HFFc6 (cell line): Measurements from ENCODE around the gene ASPHD2. TPM values are rescaled to one million over a fixed set of nuclear protein-coding genes. Genes with fewer than 3 reads are reported as not detected.

ENCODE experiments used
- DNase-seq: peaks from one replicate; pipeline ENCODE4 v3.0.0-alpha.2; 2018
- H3K27ac Mint-ChIP-seq: 2 replicates; pipeline ENCODE4 v1.8.0; 2020; ENCODE audit warnings: mild to moderate bottlenecking, mixed read lengths
- H3K27me3 Mint-ChIP-seq: 2 replicates; pipeline ENCODE4 v1.8.0; 2021; ENCODE audit warnings: mild to moderate bottlenecking, moderate library complexity, mixed read lengths; ENCODE audit not compliant: insufficient read depth
- H3K36me3 Mint-ChIP-seq: 2 replicates; pipeline ENCODE4 v1.8.0; 2021; ENCODE audit warnings: low read depth, mixed read lengths
- H3K4me1 Mint-ChIP-seq: 2 replicates; pipeline ENCODE4 v1.8.0; 2020; ENCODE audit warnings: low read depth, mixed read lengths
- H3K4me3 Mint-ChIP-seq: 2 replicates; pipeline ENCODE4 v1.8.0; 2020; ENCODE audit warnings: mild to moderate bottlenecking, moderate library complexity, mixed read lengths
- H3K9me3 Mint-ChIP-seq: 2 replicates; pipeline ENCODE4 v1.8.0; 2020; ENCODE audit warnings: mild to moderate bottlenecking, mixed read lengths
- CTCF ChIP-seq: fragments of 200-600 bp; sonication (generic); IDR thresholded peaks from 2 replicates; pipeline ENCODE4 v1.5.0; 2021; ENCODE audit warnings: antibody characterized with exemption, mild to moderate bottlenecking
- total RNA-seq, 6 experiments: library from RNA; stranded (reverse); fragmentation: NEBNext Ultra II Directional; extraction: Animal tissue kit (Norgen Biotek cat#: 25700); gene quantifications; 2 replicates in 1 of 6; 3 replicates in 5 of 6; pipeline ENCODE4 v1.2.3, GENCODE V29; 2021

ASPHD2 gene
- total RNA-seq, 6 experiments from 2014 or later, result 0.85 to 2.3 (median 1.3) TPM

GRCh38 chr22:26485806-26486390 lies 56.8 kb downstream of the ASPHD2 start:
- Mint-ChIP-seq H3K4me3 (no peak overlapping the region; the same call in 1 of the 2 replicates), H3K4me1 (peaks cover 46% of the 10 kb centered on the region), H3K36me3 (0 out of 2 replicates have a peak, but pooled peaks cover 4% of the 10 kb centered on the region), H3K27ac (peak overlapping the region; percentile 61), H3K27me3 (no peaks in the 10 kb centered on the region; the same call in 1 of the 2 replicates), H3K9me3 (no peaks in the 10 kb centered on the region)
- no peak for DNase-seq
- TF ChIP-seq CTCF, result no peak

GRCh38 chr22:26486394-26486793 lies 57.3 kb downstream of the ASPHD2 start:
- peaks cover 41% of the 10 kb centered on the region for H3K4me1 Mint-ChIP-seq
- DNase-seq, result no peak
- H3K36me3 Mint-ChIP-seq, result 0 out of 2 replicates have a peak, but pooled peaks cover 4% of the 10 kb centered on the region
- H3K27ac Mint-ChIP-seq, result no peak overlapping the region; the same call in 1 of the 2 replicates
- no peak overlapping the region for H3K4me3 Mint-ChIP-seq
- TF ChIP-seq CTCF, result no peak
- H3K9me3 Mint-ChIP-seq, result no peaks in the 10 kb centered on the region
- H3K27me3 Mint-ChIP-seq, result no peaks in the 10 kb centered on the region; the same call in 1 of the 2 replicates

- peaks cover 14% of the 10 kb centered on the region; the same call in 1 of the 2 replicates for H3K36me3 Mint-ChIP-seq
- H3K9me3 Mint-ChIP-seq, result no peaks in the 10 kb centered on the region
- H3K4me1 Mint-ChIP-seq, result peaks cover 25% of the 10 kb centered on the region
- no peak overlapping the region for H3K4me3 Mint-ChIP-seq
- DNase-seq, result no peak
- no peak for TF ChIP-seq CTCF
- no peaks in the 10 kb centered on the region; the same call in 1 of the 2 replicates for H3K27me3 Mint-ChIP-seq
- H3K27ac Mint-ChIP-seq, result no peak overlapping the region
Observed at GRCh38 chr22:26487996-26488395, 58.9 kb downstream of the ASPHD2 start.

GRCh38 chr22:26489447-26490036 lies 60.5 kb downstream of the ASPHD2 start:
- no peak for DNase-seq
- TF ChIP-seq CTCF, result no peak
- no peaks in the 10 kb centered on the region; the same call in 1 of the 2 replicates for H3K27me3 Mint-ChIP-seq
- H3K4me1 Mint-ChIP-seq, result peaks cover 18% of the 10 kb centered on the region
- no peak overlapping the region for H3K4me3 Mint-ChIP-seq
- peaks cover 22% of the 10 kb centered on the region for H3K36me3 Mint-ChIP-seq
- H3K9me3 Mint-ChIP-seq, result no peaks in the 10 kb centered on the region
- H3K27ac Mint-ChIP-seq, result no peak overlapping the region

- Mint-ChIP-seq H3K27ac (no peak overlapping the region), H3K9me3 (no peaks in the 10 kb centered on the region), H3K4me3 (no peak overlapping the region), H3K36me3 (peaks cover 26% of the 10 kb centered on the region), H3K27me3 (no peaks in the 10 kb centered on the region; the same call in 1 of the 2 replicates), H3K4me1 (no peaks in the 10 kb centered on the region)
- no peak for TF ChIP-seq CTCF
- DNase-seq, result no peak
Observed at GRCh38 chr22:26492220-26492619, 63.2 kb downstream of the ASPHD2 start.
